DMS79 (cell line): ENCODE results near the gene CD47.
A peak's percentile ranks its signal among the peaks of the same experiment; 100 is the strongest.

Experiments used
- DNase-seq: peaks from one replicate; lab custom pipeline; 2025; lab: John Stamatoyannopoulos, UW

Gene CD47

DNA sequence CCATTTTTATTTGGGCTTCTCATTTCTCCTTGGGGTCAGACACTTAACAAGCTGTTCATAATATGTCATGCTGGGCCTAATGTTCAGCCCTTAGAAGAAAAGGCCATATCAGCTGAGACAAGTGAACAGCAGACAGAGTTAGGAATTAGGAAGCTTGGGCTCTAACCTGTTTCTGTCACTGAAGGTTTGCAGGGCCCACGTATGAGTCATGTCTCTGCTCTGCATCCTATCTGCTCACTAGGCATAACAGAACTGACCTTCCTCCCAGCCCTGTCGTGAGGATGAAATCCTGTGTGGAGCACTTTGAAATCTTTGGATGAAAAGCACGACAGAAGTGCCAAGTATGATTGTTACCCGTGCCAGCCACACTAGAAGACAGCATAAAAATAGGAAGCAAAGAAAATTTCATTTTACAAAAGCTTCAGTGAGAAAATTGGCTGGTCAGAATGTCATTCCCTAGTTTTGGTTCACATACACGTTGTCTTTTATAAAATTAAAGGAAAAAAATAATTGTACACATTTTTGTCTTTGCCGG lies 26.5 kb upstream of the CD47 start:
- DNase-seq = no peak

GRCh38 chr3:108114423-108115065 lies 23.7 kb upstream of the CD47 start:
- no peak for DNase-seq

GRCh38 chr3:108113975-108114374 lies 23.1 kb upstream of the CD47 start:
- DNase-seq = no peak

DNA sequence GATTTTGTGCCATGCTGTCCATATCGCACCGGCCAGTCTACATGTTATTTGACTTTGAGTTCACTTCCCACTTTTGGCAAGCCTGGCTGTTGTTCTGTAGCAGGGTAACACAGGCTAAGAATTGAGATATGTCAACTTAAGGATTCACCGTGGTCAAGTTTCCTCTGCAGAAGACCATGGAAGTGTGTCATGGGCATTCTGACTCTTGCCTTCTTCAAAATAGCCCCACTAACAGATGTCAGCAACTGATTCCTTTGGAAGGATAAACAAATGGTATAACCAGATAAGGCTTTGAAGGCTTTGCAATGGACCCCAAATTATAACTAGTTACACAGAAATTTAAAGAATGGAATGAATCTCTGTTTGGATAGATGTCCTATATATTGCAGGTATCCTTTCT lies 20.1 kb upstream of the CD47 start:
- no peak for DNase-seq

DNA sequence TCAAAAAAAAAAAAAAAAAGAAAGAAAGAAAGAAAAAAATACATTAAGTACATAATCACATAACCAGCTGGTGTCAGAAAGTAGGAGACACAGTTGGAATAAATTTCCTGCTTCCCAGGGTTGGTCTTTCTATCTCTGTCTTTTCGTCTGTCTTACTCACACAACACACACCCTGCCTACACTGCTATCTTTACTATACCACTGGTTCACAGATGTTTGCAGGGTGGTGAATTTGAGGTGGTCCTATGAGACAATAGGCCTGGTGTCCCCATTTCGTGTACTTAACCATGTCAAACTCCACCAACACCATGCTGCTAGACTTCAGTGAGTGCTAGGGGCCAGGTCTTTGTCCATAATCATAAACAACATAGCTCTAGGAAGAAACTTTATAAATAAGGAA lies 17.6 kb upstream of the CD47 start:
- DNase-seq = no peak

DNA sequence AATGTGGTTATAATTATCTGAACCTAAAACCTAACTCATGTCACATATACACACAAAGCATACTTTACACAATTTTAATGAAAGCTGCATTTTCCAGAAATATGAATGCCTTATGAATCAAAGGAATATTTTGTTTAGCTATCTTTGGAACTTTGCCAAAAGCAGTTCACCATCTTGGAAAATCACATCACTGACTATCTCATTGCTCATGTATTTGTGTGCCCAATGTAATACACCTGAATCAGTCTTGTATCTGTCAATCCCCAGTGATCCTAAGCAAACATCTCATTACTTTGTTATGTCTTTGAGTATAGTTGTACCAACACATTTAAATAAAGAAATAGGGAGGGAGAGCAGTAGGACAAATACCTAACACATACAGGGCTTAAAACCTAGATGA lies 15.6 kb upstream of the CD47 start:
- DNase-seq = no peak

DNA sequence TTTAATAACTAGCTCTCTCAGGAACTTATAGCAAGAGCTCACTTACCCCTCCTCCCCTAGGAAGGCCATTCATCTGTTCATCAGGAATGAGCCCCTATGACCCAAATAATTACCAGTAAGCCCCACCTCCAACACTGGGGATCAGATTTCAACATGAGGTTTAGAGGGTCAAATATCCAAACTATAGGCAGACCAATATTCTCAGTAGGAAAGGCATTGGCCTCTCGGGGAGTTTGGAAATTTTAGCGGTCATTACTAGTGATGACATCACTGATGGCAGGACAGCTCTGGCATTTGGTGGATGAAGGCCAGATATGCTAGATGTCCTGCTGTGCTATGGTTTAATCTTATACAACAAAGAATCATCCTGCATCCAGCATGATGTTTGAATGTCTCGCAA lies 15.2 kb upstream of the CD47 start:
- DNase-seq = no peak

- peak; percentile 16 for DNase-seq
These were observed 13.3 kb upstream of the CD47 start for GRCh38 chr3:108103886-108104797.

- no peak for DNase-seq
These were observed 12.4 kb upstream of the CD47 start for GRCh38 chr3:108103040-108103751.

DNA sequence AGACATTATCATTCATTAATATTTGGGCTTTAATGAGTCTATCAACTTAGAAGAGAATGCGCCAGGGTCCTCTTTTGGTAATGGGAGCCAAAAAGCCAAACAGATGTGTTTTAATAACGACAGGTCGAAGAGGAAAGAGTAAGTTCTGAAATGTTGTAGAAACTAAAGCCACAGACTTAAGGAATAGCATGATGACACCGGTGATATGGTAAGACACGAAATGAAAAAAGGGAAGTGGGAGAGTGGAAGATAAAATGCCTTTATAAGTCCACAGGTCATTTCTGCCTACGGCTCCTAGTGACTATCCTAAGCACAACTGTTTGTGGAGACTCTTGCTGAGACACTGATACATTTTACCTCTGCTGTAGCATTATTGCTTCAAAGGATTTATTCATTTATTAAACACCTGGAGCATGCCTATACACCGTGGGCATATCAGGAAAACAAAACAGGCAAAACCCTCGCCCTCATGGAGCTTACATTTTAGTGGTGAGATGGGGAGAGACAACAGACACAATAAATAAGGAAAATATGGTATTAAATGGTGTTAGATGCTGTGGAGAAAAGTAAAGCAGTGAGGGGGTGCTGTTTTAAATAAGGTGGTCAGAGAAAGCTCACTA lies 11.7 kb upstream of the CD47 start:
- DNase-seq = no peak

GRCh38 chr3:108100906-108101660 lies 10.3 kb upstream of the CD47 start:
- DNase-seq = no peak

DNA sequence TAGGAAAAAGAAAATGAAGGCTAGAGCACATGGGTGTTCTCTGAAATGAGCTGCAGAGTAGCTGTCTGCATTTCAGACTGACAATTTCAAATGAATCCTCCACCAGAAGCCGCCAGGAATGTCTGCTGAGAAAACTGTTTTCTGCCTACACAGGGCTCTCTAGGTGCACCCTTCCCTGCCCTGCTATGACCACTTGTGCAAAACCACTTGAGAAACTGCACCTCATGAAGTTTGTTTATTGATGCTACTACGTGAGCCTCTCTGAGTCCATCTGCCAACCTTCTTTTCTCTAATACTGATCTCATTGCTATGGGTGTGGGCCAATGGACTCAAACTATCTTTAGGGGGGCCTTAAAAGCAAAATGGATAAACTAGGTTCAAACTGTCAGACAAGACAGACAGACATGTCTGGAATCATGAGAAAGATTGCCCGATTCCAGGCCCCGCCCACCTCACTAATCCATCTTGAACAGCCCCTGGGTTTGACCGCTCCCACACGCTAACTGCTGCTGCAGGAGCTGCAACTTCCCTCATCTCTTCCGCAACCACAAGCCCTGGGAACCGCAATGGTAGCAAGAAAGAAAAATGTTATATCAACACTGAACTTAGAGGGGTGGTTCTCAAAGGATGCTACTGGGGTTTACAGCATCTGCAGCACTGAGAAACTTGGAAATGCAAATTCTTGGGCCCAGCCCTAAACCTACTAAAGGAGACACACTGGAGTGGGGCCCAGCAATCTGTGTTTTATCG lies 9.0 kb upstream of the CD47 start:
- no peak for DNase-seq

DNA sequence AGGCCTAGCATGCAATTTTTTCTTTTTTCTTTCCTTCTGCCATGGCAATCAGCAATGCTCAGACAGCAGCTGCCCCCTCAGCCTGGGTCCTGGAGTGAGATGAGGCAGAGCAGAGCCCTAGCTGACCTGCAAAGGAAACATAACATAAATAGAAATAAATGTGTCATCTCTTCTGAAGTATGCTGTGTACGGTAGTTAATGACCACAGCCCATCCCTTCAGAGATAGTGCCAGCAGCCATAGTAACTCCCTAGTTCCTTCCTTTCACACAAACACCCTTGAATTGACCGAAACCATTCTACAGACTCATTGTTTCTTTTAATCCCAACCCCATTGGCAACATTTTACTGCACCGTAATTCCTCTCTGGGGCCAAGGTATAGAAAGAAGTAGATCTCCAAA lies 8.4 kb upstream of the CD47 start:
- no peak for DNase-seq

DNA sequence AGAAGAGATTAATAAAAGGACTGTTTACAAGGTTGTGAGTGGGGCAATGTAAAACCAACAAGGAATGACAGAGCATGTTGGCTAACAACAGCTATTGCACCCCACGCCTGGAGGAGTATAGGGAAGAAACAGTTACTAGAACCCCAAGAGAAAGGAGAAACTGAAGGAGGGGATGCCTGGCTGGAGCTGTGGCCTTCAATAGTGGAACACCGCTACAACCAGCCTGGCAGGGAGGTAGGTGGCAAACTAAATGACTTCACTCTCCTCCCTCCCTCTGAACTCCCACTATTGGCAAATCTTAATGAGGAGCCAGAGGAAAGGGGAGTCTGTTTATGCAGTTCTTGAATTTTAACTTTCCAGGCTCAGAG lies 7.2 kb upstream of the CD47 start:
- DNase-seq = no peak

GRCh38 chr3:108097322-108098002 lies 6.6 kb upstream of the CD47 start:
- no peak for DNase-seq

DNA sequence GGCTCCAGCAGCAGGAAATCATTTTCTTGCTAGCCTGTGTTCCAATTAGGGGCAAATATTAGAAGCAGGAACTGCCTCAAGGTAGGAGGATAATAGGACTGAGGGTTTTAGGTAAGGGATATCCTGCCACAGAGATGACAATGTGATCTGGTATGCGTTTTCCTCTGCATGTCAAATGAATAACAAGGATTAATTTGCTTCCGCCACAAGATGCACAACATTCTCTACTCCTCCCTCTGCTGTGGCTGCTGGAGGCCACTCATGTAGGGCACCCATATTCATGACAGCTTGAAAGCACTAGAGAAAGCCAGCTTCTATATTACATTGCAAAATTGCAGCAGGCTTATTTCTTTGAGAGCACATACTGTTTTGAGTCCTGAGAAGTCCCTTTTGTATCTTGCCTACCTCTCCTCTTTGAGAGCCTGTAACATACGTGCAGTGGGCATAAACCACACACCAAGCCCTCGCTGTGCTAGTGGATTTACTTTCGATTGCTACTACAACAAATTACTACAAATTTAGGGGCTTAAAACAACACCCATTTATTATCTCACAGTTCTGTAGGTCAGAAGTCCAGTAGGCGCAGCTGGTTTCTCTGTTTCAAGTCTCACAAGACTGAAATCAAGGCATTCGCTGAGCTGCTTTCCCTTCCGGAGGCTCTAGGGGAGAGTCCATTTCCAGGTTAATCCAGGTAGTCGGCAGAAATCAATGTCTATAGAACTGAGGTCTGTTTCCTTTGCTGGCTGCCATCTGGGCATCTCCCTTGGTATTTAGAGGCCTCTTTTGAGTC lies 5.9 kb upstream of the CD47 start:
- no peak for DNase-seq

DNA sequence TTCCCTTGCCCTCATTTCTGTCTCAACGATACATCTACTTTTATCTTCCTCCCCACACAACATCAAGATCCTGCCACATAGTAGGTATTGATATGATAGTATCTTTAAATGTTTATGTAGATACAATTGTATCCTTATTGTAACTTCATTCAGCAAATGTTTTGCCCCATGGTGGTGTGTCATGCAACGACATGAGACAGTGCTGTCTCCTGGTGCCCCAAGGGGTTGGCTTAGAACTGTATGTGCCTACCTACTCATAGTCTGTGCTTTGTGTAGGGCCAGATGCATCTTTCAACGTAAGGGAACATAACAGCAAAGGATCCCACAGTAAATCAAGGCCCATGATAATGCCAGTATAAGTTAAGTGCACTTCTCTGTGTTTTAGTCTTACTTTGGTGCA lies 2.8 kb upstream of the CD47 start:
- DNase-seq = no peak

- DNase-seq = no peak
These were observed 2.2 kb upstream of the CD47 start for GRCh38 chr3:108093021-108093420.

- no peak for DNase-seq
These were observed 1.7 kb upstream of the CD47 start for GRCh38 chr3:108092501-108092900.
